Testis (tissue), 3 donors: Measurements from ENCODE around the gene CCHCR1. TPM values are rescaled to one million over a fixed set of nuclear protein-coding genes. Genes with fewer than 3 reads are reported as not detected.

Source experiments
- DNase-seq: peaks from one replicate; pipeline ENCODE4 v3.0.0-alpha.2; 2019
- H3K27ac ChIP-seq, 2 donors: fragments of 200-600 bp; sonication (generic); one replicate each; pipeline ENCODE4 v1.5.1; 2019
- H3K27me3 ChIP-seq: fragments of 200-600 bp; sonication (generic); one replicate; pipeline ENCODE4 v1.5.1; 2019
- H3K36me3 ChIP-seq: fragments of 200-600 bp; sonication (generic); one replicate; pipeline ENCODE4 v1.5.1; 2017; ENCODE audit warnings: low read depth; ENCODE audit errors: missing control alignments
- H3K4me1 ChIP-seq: fragments of 200-600 bp; sonication (generic); one replicate; pipeline ENCODE4 v1.5.1; 2019
- H3K4me3 ChIP-seq, 2 donors: fragments of 200-600 bp; sonication (generic); one replicate each; pipeline ENCODE4 v1.5.1; 2017 to 2019
- H3K9me3 ChIP-seq: fragments of 200-600 bp; sonication (generic); one replicate; pipeline ENCODE4 v1.5.1; 2017
- POLR2A ChIP-seq: fragments of 450-650 bp; IDR thresholded peaks from one replicate; pipeline ENCODE4 v1.6.1; 2017; ENCODE audit warnings: antibody characterized with exemption, mild to moderate bottlenecking, moderate library complexity
- WGBS, 2 donors: methylation state at CpG; one replicate each; pipeline ENCODE4 v1.1.5; 2018; 5-methylcytosine and 5-hydroxymethylcytosine counted together
- intact Hi-C: fragments of 100-400 bp; cut with DNase I; formaldehyde crosslinking; loops from one replicate; pipeline ENCODE4 v1.15.1; 2023; ENCODE audit warnings: low total_unique reads
- polyA plus RNA-seq: library from polyadenylated mRNA; stranded (reverse); fragments of 350-450 nt; fragmentation: Illumina TruSeq; extraction: RNeasy Lipid Tissue Mini Kit (QIAGEN cat#74804); gene quantifications from one replicate; pipeline ENCODE4 v1.2.3, GENCODE V29; 2014; ENCODE audit warnings: low read depth, low replicate concordance; ENCODE audit not compliant: insufficient read depth
- total RNA-seq, 2 donors: library from RNA; depleted of rRNA; stranded (reverse); fragments of >200 nt; gene quantifications; one replicate each; pipeline ENCODE4 v1.2.3, GENCODE V29; 2016
- TF ChIP-seq, protein P1 (sequence below), 3 experiments: fragments of 450-650 bp in 2 of 3; fragments of 200-600 bp in 1 of 3; sonication (generic) in 1 of 3; IDR thresholded peaks; one replicate each; pipeline ENCODE4 v1.5.1; 2016 to 2019; ENCODE audit warnings: antibody characterized with exemption in 3 of 3, mild to moderate bottlenecking in 2 of 3, moderate library complexity in 1 of 3

The CCHCR1 gene
- total and polyA plus RNA-seq, 3 donors from 2014 or later, result 86.4 to 174 (median 93.2) TPM

- no peaks in the 10 kb centered on the region for H3K27me3 ChIP-seq
- peak; percentile 86 for DNase-seq
- WGBS, 2 donors, result 12 to 37% methylated on average over 8 of the region's 8 CpGs
- H3K27ac ChIP-seq, result no peak overlapping the region
- H3K4me1 ChIP-seq, result peaks cover 2% of the 10 kb centered on the region
- intact Hi-C loops, result no loop called here
- no peaks in the 10 kb centered on the region for H3K36me3 ChIP-seq
- H3K4me3 ChIP-seq, result no peak overlapping the region
- H3K9me3 ChIP-seq, result no peaks in the 10 kb centered on the region
- no peak for TF ChIP-seq POLR2A
- TF ChIP-seq, protein P1, sequence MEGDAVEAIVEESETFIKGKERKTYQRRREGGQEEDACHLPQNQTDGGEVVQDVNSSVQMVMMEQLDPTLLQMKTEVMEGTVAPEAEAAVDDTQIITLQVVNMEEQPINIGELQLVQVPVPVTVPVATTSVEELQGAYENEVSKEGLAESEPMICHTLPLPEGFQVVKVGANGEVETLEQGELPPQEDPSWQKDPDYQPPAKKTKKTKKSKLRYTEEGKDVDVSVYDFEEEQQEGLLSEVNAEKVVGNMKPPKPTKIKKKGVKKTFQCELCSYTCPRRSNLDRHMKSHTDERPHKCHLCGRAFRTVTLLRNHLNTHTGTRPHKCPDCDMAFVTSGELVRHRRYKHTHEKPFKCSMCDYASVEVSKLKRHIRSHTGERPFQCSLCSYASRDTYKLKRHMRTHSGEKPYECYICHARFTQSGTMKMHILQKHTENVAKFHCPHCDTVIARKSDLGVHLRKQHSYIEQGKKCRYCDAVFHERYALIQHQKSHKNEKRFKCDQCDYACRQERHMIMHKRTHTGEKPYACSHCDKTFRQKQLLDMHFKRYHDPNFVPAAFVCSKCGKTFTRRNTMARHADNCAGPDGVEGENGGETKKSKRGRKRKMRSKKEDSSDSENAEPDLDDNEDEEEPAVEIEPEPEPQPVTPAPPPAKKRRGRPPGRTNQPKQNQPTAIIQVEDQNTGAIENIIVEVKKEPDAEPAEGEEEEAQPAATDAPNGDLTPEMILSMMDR (IDR thresholded peaks at IDR 0.05), result peak; percentile 48 to 77 (median 67)
Measured at GRCh38 chr6:31128093-31128676, 29.4 kb downstream of the CCHCR1 start.

- Histone ChIP-seq H3K27ac (no peak overlapping the region), H3K4me3 (no peak overlapping the region), H3K27me3 (no peaks in the 10 kb centered on the region), H3K4me1 (peaks cover 11% of the 10 kb centered on the region), H3K36me3 (no peaks in the 10 kb centered on the region), H3K9me3 (no peaks in the 10 kb centered on the region)
- TF ChIP-seq, protein P1 (IDR thresholded peaks at IDR 0.05), result no peak
- TF ChIP-seq POLR2A, result no peak
- intact Hi-C loops, result no loop called here
- peak; percentile 18 for DNase-seq
- 71 to 73% methylated on average over 15 to 16 of the region's 16 CpGs for WGBS, 2 donors
Measured at GRCh38 chr6:31126396-31127175, 31.0 kb downstream of the CCHCR1 start.

GRCh38 chr6:31125586-31126363 is 31.8 kb downstream of the CCHCR1 start:
- H3K36me3 ChIP-seq, result no peaks in the 10 kb centered on the region
- H3K9me3 ChIP-seq, result no peaks in the 10 kb centered on the region
- no peak overlapping the region for H3K27ac ChIP-seq
- no peak for TF ChIP-seq POLR2A
- TF ChIP-seq, protein P1 (IDR thresholded peaks at IDR 0.05), result no peak
- H3K4me3 ChIP-seq, result no peak overlapping the region
- peaks cover 11% of the 10 kb centered on the region for H3K4me1 ChIP-seq
- no peak for DNase-seq
- H3K27me3 ChIP-seq, result no peaks in the 10 kb centered on the region
- intact Hi-C loops, result no loop called here
- 78 to 81% methylated on average over 12 of the region's 12 CpGs for WGBS, 2 donors

- H3K4me1 ChIP-seq, result peaks cover 11% of the 10 kb centered on the region
- intact Hi-C loops, result no loop called here
Measured at GRCh38 chr6:31125162-31125561, 32.4 kb downstream of the CCHCR1 start.

More at GRCh38 chr6:31125162-31125561, 32.4 kb downstream of the CCHCR1 start:
- Histone ChIP-seq H3K27ac (no peak overlapping the region), H3K4me3 (no peak overlapping the region), H3K27me3 (no peaks in the 10 kb centered on the region), H3K36me3 (no peaks in the 10 kb centered on the region), H3K9me3 (no peaks in the 10 kb centered on the region)
- no peak for DNase-seq
- no peak for TF ChIP-seq POLR2A
- TF ChIP-seq, protein P1 (IDR thresholded peaks at IDR 0.05), result no peak
- WGBS, 2 donors, result 54 to 59% methylated on average over 8 of the region's 8 CpGs
